Gastroesophageal sphincter (tissue), 3 donors: ENCODE data around the gene DCTN2.

Experiments
- CTCF ChIP-seq, 4 experiments: fragments of 200-600 bp in 2 of 4; fragments of 450-650 bp in 2 of 4; sonication (generic) in 1 of 4; IDR thresholded peaks; one replicate each; pipeline ENCODE4 v1.5.1; 2017 to 2019; ENCODE audit warnings: antibody characterized with exemption in 4 of 4, mild to moderate bottlenecking in 2 of 4, moderate library complexity in 2 of 4
- EP300 ChIP-seq: sonication (generic); formaldehyde crosslinking; IDR thresholded peaks from one replicate; pipeline ENCODE4 v1.6.1; 2017; ENCODE audit warnings: antibody characterized with exemption, mild to moderate bottlenecking
- POLR2A ChIP-seq, 2 donors: fragments of 450-650 bp; IDR thresholded peaks; one replicate each; pipeline ENCODE4 v1.6.1; 2017; ENCODE audit warnings: antibody characterized with exemption in 2 of 2, mild to moderate bottlenecking in 2 of 2, moderate library complexity in 1 of 2

GRCh38 chr12:57543581-57543980 lies 3.4 kb downstream of the DCTN2 start:
- TF ChIP-seq EP300: no peak
- TF ChIP-seq CTCF (IDR thresholded peaks at IDR 0.05): no peak
- TF ChIP-seq POLR2A (IDR thresholded peaks at IDR 0.05): no peak
